ENCODE results near the gene WBP1.
A peak's percentile ranks its signal among the peaks of the same experiment; 100 is the strongest.
"Not testable (repeated sequence)": the region's sequence is repeated elsewhere in the genome, so short reads cannot be mapped to it uniquely, and the experiment has no call there.

The WBP1 gene

GRCh38 chr2:74458132-74458937 lies at the start of gene WBP1:
Gene WBP1, plus strand, starts transcription at chr2:74458438. Its CDS starts 165 bp downstream, at chr2:74458603.
- peak; percentile 99 for DNase-seq

GRCh38 chr2:74413001-74413698 lies 45.1 kb upstream of the WBP1 start:
- DNase-seq: no peak

DNA sequence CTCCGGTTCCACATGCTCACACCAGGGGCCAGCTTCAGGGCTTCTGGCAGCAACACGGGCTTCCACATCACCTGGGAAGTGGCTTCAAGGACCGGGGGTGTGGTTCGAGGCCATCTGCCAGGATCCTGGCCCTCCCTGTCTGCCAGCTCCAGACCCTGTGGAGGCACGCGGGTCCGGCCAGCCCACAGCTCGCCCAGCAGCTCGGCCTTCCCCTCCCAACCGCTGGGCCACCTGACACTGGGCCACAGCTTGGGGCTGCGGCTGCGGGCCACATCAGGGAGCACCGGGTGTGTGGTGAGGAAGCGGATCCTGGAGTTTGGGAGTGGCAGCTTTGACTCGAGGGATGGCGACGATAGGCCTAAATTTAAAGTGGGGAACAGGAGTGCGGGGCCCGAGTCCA lies 43.8 kb upstream of the WBP1 start:
- DNase-seq: no peak

GRCh38 chr2:74414881-74415761 lies 43.1 kb upstream of the WBP1 start:
- DNase-seq: no peak

DNA sequence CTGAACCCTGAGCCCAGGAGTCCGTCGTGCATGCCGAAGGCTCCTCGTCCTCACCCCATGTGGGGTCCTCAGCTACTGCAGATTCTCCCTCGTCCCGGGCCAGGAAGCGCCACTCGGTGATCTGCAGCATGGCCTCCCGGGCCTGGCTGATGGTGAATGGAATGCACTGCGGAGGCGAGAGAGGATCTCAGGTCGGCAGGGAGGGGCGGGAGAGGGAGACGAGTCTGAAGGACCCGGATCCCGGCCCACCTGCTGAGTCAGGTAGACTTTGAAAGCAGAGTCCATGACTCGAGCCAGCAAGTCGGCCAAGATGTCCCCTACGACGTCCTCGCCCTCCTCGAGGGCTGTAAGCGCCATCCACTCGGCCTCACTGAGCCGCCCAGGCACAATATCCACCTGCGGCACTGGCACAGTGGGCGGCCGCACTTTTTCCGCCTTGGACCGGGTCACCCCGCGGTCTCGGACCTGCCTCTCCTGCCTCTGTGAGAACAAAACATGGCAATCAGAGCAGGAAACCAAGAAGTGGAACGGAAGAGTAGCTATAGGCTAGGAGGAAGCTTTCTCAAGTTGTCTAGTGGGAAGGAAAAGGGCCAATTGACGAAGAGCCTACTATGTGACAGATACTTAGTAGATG lies 42.4 kb upstream of the WBP1 start:
- DNase-seq: no peak

GRCh38 chr2:74416778-74417177 lies 41.5 kb upstream of the WBP1 start:
- no peak for DNase-seq

DNA sequence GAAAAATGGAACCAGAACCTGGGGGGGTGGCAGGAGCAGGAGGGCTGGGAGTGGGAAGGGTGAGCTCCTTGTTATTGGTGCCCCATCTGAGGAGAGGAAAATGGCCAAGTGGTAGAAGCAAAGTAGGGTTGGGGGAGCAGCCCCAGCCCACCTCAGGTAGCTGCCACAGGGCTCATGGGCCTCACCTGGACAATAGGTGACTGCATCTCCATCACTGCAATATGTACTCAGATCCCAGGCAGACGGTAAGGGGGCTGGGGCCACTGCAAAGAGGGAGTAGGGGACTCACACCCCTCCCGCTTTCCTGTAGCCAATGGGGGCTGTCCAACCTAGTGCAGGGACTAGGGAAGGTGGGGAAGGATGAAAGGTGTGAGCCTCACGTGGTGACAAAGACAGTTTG lies 41.0 kb upstream of the WBP1 start:
- no peak for DNase-seq

GRCh38 chr2:74417763-74418162 lies 40.5 kb upstream of the WBP1 start:
- no peak for DNase-seq

DNA sequence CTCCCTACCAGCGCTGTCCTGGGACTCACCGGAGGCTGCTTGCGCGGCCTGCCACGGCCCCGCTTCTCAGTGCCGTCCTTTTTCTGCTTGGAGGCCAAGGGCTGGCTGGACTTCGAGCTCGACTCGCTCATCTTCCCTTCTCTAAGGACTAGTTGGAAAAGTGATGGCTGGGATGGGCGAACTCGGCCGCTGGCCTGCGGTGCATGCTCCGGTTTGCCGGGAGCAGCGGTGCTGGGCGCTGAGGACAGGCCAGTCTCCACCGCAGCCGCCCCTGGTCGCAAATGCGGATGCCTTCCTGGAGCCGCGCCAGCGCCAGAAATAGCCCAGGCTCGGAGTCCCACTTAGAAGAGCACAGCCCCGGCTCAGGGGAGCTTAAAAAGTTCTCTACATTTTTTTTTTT lies 39.9 kb upstream of the WBP1 start:
- no peak for DNase-seq

DNA sequence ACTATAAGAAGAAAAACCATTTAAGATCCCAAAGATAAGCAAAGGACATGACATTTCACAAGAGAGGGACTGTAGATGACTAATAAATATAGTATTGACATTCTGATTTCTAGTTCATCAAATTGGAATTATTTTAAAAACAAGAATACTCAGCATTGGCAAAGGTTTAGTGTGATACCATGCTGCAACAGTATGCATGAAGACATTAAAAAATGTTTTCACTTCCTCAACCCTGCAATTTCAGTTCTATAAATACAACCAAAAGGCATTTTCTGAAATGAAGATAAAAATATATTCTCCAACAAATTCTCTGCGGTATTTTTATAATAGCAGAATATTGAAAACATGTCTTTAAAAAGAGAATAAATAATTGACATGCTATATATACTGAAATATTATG lies 38.9 kb upstream of the WBP1 start:
- DNase-seq: no peak

DNA sequence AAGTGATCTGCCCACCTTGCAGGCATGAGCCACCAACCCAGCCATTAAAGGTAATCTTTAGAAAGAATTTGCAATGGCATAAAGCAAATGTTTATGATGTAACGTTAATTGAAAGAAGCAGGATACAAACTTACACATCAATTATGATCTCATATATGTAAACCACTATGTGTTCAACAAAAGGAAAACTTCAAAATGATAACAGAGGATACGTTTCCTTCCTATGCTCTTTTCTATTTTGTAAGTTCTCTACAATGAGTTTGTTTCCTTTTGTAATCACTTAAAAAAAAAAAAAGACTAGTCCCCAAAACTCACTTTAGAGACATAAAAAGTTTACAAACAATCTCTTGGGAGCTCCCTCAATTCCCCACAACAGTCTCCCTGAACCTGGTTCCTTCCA lies 38.2 kb upstream of the WBP1 start:
- DNase-seq: no peak

DNA sequence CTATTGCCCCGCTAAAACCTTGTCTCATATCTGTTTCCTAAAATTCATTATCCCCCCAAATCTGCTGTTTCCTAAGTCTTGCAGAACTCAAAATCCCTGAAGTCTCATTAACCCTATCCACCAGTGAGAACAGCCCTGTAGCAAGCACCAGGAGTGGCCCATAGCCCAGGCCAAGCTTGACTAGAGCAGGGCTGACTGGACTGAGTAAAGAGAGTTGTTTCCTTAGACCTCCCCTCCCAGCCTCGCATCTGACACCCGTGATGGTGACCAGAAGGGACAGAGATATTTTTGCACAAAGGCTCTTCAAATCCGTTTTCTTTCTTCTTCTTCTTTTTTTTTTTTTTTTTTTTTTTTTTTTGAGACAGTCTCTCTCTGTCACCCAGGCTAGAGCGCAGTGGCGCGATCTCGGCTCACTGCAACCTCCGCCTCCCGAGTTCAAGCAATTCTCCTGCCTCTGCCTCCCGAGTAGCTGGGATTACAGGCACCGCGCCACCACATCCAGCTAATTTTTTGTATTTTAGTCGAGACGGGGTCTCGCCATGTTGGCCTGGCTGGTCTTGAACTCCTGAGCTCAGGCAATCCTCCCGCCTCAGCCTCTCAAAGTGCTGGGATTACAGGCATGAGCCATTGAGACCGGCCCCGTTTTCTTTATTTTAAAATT lies 37.7 kb upstream of the WBP1 start:
- not testable (repeated sequence) for DNase-seq

DNA sequence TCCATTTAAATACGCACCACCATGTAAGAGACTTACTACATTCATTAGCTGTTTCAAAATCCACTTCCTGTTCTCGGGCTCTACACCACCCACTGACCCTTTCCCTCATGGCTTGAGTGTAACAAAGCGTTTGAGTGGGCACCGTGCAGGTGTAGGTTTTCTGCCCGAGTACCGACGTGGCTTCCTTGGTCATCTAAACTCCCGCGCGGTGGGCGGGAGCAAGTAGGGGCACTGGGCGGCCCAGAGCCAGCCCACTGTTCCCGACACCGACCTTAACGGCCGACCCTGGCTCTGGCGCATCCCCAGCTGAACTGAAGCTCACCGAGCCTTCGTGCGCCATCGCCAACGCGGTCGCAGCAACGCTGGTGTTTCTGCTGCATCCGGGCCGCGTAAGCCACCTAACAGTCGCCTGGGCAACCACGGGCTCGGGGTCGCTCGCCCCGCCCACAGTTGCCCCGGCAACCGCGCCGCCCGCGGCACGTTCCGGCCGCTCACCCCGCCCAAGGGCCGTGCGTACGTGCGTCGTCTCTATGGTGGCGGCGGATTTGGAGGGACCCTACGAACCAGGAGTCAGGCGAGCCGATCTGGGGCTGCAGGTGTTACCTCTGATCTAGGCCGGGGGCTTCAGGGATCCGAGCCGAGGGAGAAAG lies 36.9 kb upstream of the WBP1 start, which contains the start of the genes C2orf81 and WDR54:
Gene C2orf81 (minus strand): TSS at position 399 of the 650 bp plus-strand sequence. CDS start 59 bp downstream, at position 340.
Gene WDR54 (plus strand): TSS at position 510 of the 650 bp plus-strand sequence. CDS start 424 bp downstream, outside the sequence.
- peak; percentile 85 to 86 for DNase-seq

DNA sequence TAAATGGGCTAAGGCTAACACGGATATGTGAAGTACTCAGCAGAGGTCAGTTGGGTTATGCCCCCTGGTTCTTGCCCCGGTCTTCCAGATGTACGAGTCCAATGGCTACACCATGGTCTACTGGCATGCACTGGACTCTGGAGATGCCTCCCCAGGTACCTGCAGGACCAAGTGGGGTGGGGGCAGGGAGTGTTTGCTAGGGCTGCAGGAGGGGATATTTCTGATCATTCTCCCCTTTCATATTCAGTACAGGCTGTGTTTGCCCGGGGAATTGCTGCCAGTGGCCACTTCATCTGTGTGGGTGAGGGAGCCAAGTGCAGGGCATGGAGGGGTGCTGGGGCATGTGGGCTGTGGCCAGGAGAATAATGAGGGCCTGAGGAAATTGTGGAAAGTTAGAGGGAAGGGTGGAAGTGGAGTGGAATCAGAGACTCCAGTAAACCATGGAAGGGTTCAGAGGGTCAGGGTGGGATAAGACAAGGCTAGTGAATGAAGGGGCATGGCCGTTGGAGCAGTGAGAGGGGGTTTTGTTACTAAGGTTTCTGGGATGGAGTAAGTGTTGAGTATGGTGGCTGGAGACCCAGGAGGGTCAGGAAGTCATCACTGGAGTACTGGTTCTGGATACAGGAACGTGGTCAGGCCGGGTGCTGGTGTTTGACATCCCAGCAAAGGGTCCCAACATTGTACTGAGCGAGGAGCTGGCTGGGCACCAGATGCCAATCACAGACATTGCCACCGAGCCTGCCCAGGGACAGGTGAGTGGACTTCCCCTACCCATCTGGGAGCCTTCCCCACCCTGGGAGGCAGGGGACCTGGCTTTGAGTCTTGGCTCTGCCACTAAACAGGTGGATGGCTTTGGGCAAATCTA lies 34.8 kb upstream of the WBP1 start:
- no peak for DNase-seq

- DNase-seq: no peak
Observed at GRCh38 chr2:74424139-74424992, 33.9 kb upstream of the WBP1 start.

GRCh38 chr2:74424995-74425406 lies 33.2 kb upstream of the WBP1 start:
- DNase-seq: no peak

DNA sequence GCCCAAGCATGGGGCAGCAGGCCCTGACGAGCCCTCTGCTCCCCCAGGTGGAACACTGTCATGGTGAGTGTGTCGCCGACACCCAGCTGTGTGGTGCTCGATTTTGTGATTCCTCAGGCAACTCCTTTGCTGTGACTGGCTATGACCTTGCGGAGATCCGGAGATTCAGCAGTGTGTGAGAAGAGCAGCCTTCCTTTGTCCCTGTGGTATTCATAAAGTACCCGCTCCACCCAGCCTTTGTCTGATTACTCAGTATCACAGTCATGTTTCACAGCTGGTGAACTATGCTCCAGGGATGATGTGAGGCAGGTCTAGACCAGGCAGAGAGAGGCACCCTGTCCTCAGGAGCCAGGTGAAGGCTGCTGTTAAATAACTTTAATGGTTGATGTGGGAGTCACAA lies 32.7 kb upstream of the WBP1 start:
- DNase-seq: no peak

GRCh38 chr2:74426181-74426758 lies 32.0 kb upstream of the WBP1 start:
- no peak for DNase-seq

- DNase-seq: no peak
Observed at GRCh38 chr2:74427551-74427950, 30.7 kb upstream of the WBP1 start.
